Epithelial cell of prostate (primary cell): Measurements from ENCODE around the gene ERFL.

Experiments used
- DNase-seq: peaks from one replicate; pipeline ENCODE4 v3.0.0-alpha.2; 2011; ENCODE audit warnings: low read depth, low spot score
- H3K27ac ChIP-seq: fragments of 450-650 bp; 2 replicates; pipeline ENCODE4 v1.5.1; 2017; ENCODE audit warnings: mild to moderate bottlenecking

The ERFL gene

GRCh38 chr19:41868120-41868988, 59.9 kb downstream of the ERFL start:
- DNase-seq: no peak
- H3K27ac ChIP-seq: peak overlapping the region; percentile 27

- DNase-seq: no peak
- peak overlapping the region; percentile 27 for H3K27ac ChIP-seq
Observed at GRCh38 chr19:41866284-41866683, 62.0 kb downstream of the ERFL start.

DNA sequence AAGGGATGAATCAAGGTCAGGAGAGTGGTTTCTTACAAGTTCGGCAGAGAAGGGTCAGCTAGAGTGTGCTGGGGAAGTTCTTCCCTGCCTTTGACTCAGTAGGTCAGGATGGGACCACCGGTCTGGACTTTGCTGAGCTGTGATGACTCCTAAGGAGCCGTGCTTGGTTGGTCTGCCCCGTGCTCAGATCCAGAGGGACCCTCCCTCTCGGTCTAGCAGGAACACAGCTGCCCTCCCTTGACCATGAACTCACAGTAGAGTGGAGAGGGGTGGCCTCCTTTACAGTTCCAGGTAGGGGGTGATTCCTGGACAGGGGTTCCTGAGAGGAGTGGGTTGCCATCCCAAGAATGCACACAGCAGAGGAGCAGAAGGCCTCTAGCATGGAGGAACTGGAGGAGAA, 63.9 kb downstream of the ERFL start:
- peak overlapping the region; percentile 27 for H3K27ac ChIP-seq
- DNase-seq: no peak

DNA sequence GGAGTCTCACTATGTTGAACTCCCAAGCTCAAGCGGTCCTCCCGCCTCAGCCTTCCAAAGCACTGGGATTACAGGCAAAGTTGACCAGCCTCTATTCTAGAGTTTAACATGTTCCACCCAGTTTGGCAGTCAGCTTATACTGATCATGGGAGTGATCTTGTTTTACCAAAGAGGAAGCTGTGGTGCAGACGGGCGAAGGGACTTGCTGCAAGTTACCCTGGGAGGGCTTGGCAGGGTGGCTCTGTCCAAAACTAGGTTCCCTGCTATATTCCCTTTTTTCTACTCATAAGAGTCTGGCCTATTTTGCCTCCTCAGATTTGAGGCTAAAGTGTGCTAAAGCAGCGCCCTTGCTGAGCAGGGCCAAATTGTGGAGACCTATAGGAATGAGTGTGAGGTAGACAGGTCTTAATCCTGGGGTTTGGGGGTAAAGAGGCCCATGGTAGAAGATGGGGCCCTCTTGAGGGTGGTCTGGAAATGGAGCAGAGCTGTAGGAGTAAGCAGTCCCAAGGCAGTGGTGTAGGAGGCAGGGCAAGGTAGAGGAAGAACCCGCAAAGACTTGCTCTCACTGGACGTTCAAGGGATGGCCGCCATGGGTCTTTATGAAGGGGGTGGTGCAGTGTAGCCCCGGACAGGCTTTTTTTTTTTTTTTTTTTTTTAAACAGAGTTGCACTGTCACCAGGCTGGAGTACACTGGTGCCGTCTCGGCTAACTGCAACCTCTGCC, 64.9 kb downstream of the ERFL start:
- DNase-seq: no peak
- H3K27ac ChIP-seq: peak overlapping the region; percentile 91

GRCh38 chr19:41862445-41862986, 65.7 kb downstream of the ERFL start:
- DNase-seq: no peak
- peak overlapping the region; percentile 91 for H3K27ac ChIP-seq

- DNase-seq: no peak
Observed at GRCh38 chr19:41861846-41862245, 66.4 kb downstream of the ERFL start.

DNA sequence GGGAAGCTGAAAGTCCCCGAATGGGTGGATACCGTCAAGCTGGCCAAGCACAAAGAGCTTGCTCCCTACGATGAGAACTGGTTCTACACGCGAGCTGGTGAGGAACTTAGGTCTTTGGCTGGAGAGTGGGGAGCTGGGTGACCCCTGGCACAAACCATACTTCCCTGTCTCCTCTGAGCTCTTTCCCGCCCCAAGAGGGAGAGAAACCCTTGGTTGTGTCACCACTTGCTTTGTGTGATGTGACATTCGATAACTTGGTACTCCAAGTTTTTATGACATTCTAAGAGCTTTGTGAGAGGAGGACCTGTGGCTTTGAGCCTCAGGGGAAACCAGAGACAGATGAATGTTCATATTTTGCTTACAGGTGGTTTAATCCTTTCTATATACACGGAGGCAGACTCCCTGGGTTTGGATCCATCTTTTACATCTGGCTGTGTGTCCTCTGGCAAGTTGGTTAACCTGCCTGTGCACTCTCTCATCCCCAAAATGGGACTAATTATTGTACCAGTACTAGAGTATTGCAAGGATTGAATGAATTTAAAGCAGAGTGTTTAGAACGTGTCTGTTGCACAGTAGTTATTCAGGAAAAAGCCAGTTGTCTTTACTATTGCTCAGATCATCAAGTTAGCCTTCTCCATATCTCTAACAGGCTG, 67.0 kb downstream of the ERFL start:
- DNase-seq: no peak
- H3K27ac ChIP-seq: peak overlapping the region; percentile 91

More at GRCh38 chr19:41861846-41862245, 66.4 kb downstream of the ERFL start:
- peak overlapping the region; percentile 91 for H3K27ac ChIP-seq

GRCh38 chr19:41860419-41861115, 67.7 kb downstream of the ERFL start:
- no peak for DNase-seq
- peak overlapping the region; percentile 91 for H3K27ac ChIP-seq

GRCh38 chr19:41859618-41860418, 68.4 kb downstream of the ERFL start, which contains the start of gene RPS19:
RPS19 (plus strand) TSS chr19:41860255; CDS start chr19:41860775, 520 bp downstream.
- peak; percentile 93 for DNase-seq
- peak within 1 kb of the TSS; percentile 91 for H3K27ac ChIP-seq

- DNase-seq: no peak
- H3K27ac ChIP-seq: peak overlapping the region; percentile 91
Observed at GRCh38 chr19:41859213-41859617, 69.0 kb downstream of the ERFL start.
